Smooth muscle cell (in vitro differentiated cells): ENCODE results near the gene KATNAL1. TPM values are rescaled to one million over a fixed set of nuclear protein-coding genes. Genes with fewer than 3 reads are reported as not detected.

Experiments used
- DNase-seq: peaks from one replicate; lab custom pipeline; 2025; ENCODE audit not compliant: unreplicated experiment; lab: John Stamatoyannopoulos, UW
- H2AFZ ChIP-seq: fragments of 200-600 bp; sonication (generic); 2 replicates; pipeline ENCODE4 v1.6.0; 2016; ENCODE audit warnings: antibody characterized with exemption, low read depth, mild to moderate bottlenecking
- H3F3A ChIP-seq: fragments of 200-600 bp; sonication (generic); 2 replicates; pipeline ENCODE4 v1.6.0; 2017; ENCODE audit warnings: antibody characterized with exemption, low read depth
- H3K27ac ChIP-seq: fragments of 200-600 bp; sonication (generic); 2 replicates; pipeline ENCODE4 v1.5.1; 2016; ENCODE audit warnings: low read depth, mild to moderate bottlenecking
- H3K27me3 ChIP-seq: fragments of 200-600 bp; sonication (generic); 2 replicates; pipeline ENCODE4 v1.6.1; 2016; ENCODE audit warnings: low read depth, mild to moderate bottlenecking
- H3K36me3 ChIP-seq: fragments of 200-600 bp; sonication (generic); 2 replicates; pipeline ENCODE4 v1.5.1; 2016; ENCODE audit warnings: low read depth
- H3K4me1 ChIP-seq: fragments of 200-600 bp; sonication (generic); 2 replicates; pipeline ENCODE4 v1.5.1; 2016; ENCODE audit warnings: low read depth
- H3K4me2 ChIP-seq: fragments of 200-600 bp; sonication (generic); 2 replicates; pipeline ENCODE4 v1.6.0; 2016; ENCODE audit warnings: mild to moderate bottlenecking
- H3K4me3 ChIP-seq: fragments of 200-600 bp; sonication (generic); 2 replicates; pipeline ENCODE4 v1.5.1; 2016; ENCODE audit warnings: mild to moderate bottlenecking
- H3K79me2 ChIP-seq: fragments of 200-600 bp; sonication (generic); 2 replicates; pipeline ENCODE4 v1.6.0; 2016; ENCODE audit warnings: low read depth, mild to moderate bottlenecking
- H3K9ac ChIP-seq: fragments of 200-600 bp; sonication (generic); 2 replicates; pipeline ENCODE4 v1.6.0; 2016; ENCODE audit warnings: low read depth
- H3K9me3 ChIP-seq: fragments of 200-600 bp; sonication (generic); replicated peaks from 2 replicates; pipeline ENCODE4 v1.5.1; 2016; ENCODE audit warnings: low read depth
- H4K20me1 ChIP-seq: fragments of 200-600 bp; sonication (generic); 2 replicates; pipeline ENCODE4 v1.6.0; 2016; ENCODE audit warnings: low read depth
- CTCF ChIP-seq: fragments of 200-600 bp; sonication (generic); IDR thresholded peaks from 2 replicates; pipeline ENCODE4 v1.5.1; 2017; ENCODE audit warnings: borderline replicate concordance, mild to moderate bottlenecking, antibody characterized with exemption; ENCODE audit not compliant: insufficient read depth, poor library complexity, severe bottlenecking
- WGBS: methylation state at CpG from one replicate; pipeline ENCODE4 v1.1.7; 2016; ENCODE audit warnings: low lambda C conversion rate; 5-methylcytosine and 5-hydroxymethylcytosine counted together
- polyA plus RNA-seq: library from polyadenylated mRNA; unstranded; fragments of >200 nt; fragmentation: Nextera tagmentation; extraction: Ambion mirVana; gene quantifications from 2 replicates; pipeline ENCODE4 v1.2.1, GENCODE V29; 2016
- total RNA-seq: library from RNA; depleted of rRNA; stranded (reverse); fragments of >200 nt; gene quantifications from 2 replicates; pipeline ENCODE4 v1.2.3, GENCODE V29; 2014

KATNAL1 gene
- total and polyA plus RNA-seq, 2 experiments from 2014 or later: 12.4 to 35.1 TPM

GRCh38 chr13:30354493-30355383 is 47.4 kb upstream of the KATNAL1 start:
- WGBS: 79% methylated on average over 17 of the region's 17 CpGs

GRCh38 chr13:30353471-30354215 is 46.3 kb upstream of the KATNAL1 start:
- Histone ChIP-seq H3K4me1 (no peaks in the 10 kb centered on the region), H3K36me3 (no peaks in the 10 kb centered on the region), H3K4me2 (no peak overlapping the region), H3K27ac (no peak overlapping the region), H3K4me3 (no peak overlapping the region), H2AFZ (no peak overlapping the region), H3F3A (no peaks in the 10 kb centered on the region), H4K20me1 (no peaks in the 10 kb centered on the region), H3K79me2 (no peaks in the 10 kb centered on the region), H3K9ac (no peak overlapping the region), H3K9me3 (no peaks in the 10 kb centered on the region), H3K27me3 (no peaks in the 10 kb centered on the region)
- no peak for DNase-seq
- WGBS: 96% methylated on average over 4 of the region's 4 CpGs
- no peak for TF ChIP-seq CTCF

More at GRCh38 chr13:30354493-30355383, 47.4 kb upstream of the KATNAL1 start:
- TF ChIP-seq CTCF: no peak
- H3K36me3 ChIP-seq: no peaks in the 10 kb centered on the region
- no peak overlapping the region for H3K4me3 ChIP-seq
- H4K20me1 ChIP-seq: no peaks in the 10 kb centered on the region
- DNase-seq: no peak
- no peaks in the 10 kb centered on the region for H3K27me3 ChIP-seq
- H3K9ac ChIP-seq: no peak overlapping the region
- H3K9me3 ChIP-seq: no peaks in the 10 kb centered on the region
- H2AFZ ChIP-seq: no peak overlapping the region
- H3F3A ChIP-seq: no peaks in the 10 kb centered on the region
- H3K4me2 ChIP-seq: no peak overlapping the region
- no peak overlapping the region for H3K27ac ChIP-seq
- no peaks in the 10 kb centered on the region for H3K4me1 ChIP-seq
- H3K79me2 ChIP-seq: no peaks in the 10 kb centered on the region

- H2AFZ ChIP-seq: no peak overlapping the region
- no peak for TF ChIP-seq CTCF
- no peak overlapping the region for H3K27ac ChIP-seq
- no peaks in the 10 kb centered on the region for H3K4me1 ChIP-seq
- WGBS: 92% methylated on average over 4 of the region's 4 CpGs
- H3F3A ChIP-seq: no peaks in the 10 kb centered on the region
- no peak for DNase-seq
- no peaks in the 10 kb centered on the region for H3K27me3 ChIP-seq
- H3K4me2 ChIP-seq: no peak overlapping the region
- no peak overlapping the region for H3K4me3 ChIP-seq
- no peaks in the 10 kb centered on the region for H3K9me3 ChIP-seq
- H3K9ac ChIP-seq: no peak overlapping the region
- H3K79me2 ChIP-seq: no peaks in the 10 kb centered on the region
- no peaks in the 10 kb centered on the region for H3K36me3 ChIP-seq
- H4K20me1 ChIP-seq: no peaks in the 10 kb centered on the region
Measured at GRCh38 chr13:30353060-30353459, 45.7 kb upstream of the KATNAL1 start.
